Measurements from ENCODE around the gene BLOC1S1.

- TF ChIP-seq POLR2A (IDR thresholded peaks at IDR 0.05) = no peak
- no peak for TF ChIP-seq CTCF (IDR thresholded peaks at IDR 0.05)
Observed at GRCh38 chr12:55705782-55706402, 10.0 kb upstream of the BLOC1S1 start.
